SK-N-SH treated with all-trans-retinoic acid at 6 μM for 48 hours (cell line): ENCODE data around the gene PACSIN3.
"Not testable (repeated sequence)": the region's sequence is repeated elsewhere in the genome, so short reads cannot be mapped to it uniquely, and the experiment has no call there.

Source experiments
- ATAC-seq: fragments of 200-7000 bp; cut with Tn5 transposase; 3 replicates; pipeline ENCODE4 v1.9.1; 2020; ENCODE audit warnings: mild to moderate bottlenecking, moderate library complexity
- ARNTL ChIP-seq: fragments of 450-650 bp; formaldehyde crosslinking; IDR thresholded peaks from 2 replicates; pipeline ENCODE4 v1.5.0; 2020; ENCODE audit warnings: low read depth, mild to moderate bottlenecking, moderate library complexity, borderline replicate concordance
- CREB5 ChIP-seq: fragments of 250-450 bp; sonication (Bioruptor Pico); IDR thresholded peaks from 2 replicates; pipeline ENCODE4 v1.5.1; 2020; ENCODE audit warnings: low read depth, mild to moderate bottlenecking, moderate library complexity
- CSDC2 ChIP-seq: fragments of 250-450 bp; sonication (Bioruptor Pico); IDR thresholded peaks from 2 replicates; pipeline ENCODE4 v1.5.0; 2020; ENCODE audit warnings: mild to moderate bottlenecking, moderate library complexity
- ESRRG ChIP-seq: fragments of 250-450 bp; sonication (Bioruptor Pico); IDR thresholded peaks from 2 replicates; pipeline ENCODE4 v1.6.1; 2021; ENCODE audit warnings: mild to moderate bottlenecking
- GLIS3 ChIP-seq: fragments of 250-450 bp; sonication (Bioruptor Pico); IDR thresholded peaks from 2 replicates; pipeline ENCODE4 v1.5.0; 2020; ENCODE audit warnings: mild to moderate bottlenecking, moderate library complexity
- OSR1 ChIP-seq: fragments of 250-450 bp; sonication (Bioruptor Pico); IDR thresholded peaks from 2 replicates; pipeline ENCODE4 v1.8.0; 2022; ENCODE audit warnings: moderate library complexity, mild to moderate bottlenecking, inconsistent platforms
- PPARA ChIP-seq: fragments of 250-450 bp; sonication (Bioruptor Pico); IDR thresholded peaks from 2 replicates; pipeline ENCODE4 v1.5.0; 2020; ENCODE audit warnings: mild to moderate bottlenecking, borderline replicate concordance
- SNAI2 ChIP-seq: fragments of 250-450 bp; sonication (Bioruptor Pico); IDR thresholded peaks from 2 replicates; pipeline ENCODE4 v1.5.0; 2020; ENCODE audit warnings: mild to moderate bottlenecking, moderate library complexity
- TCF4 ChIP-seq: fragments of 250-450 bp; sonication (Bioruptor Pico); IDR thresholded peaks from 2 replicates; pipeline ENCODE4 v1.8.0; 2021; ENCODE audit warnings: mild to moderate bottlenecking, moderate library complexity, borderline replicate concordance
- TOX ChIP-seq: fragments of 250-450 bp; sonication (Bioruptor Pico); IDR thresholded peaks from 2 replicates; pipeline ENCODE4 v1.8.0; 2021; ENCODE audit warnings: mild to moderate bottlenecking, moderate library complexity, borderline replicate concordance
- TSHZ2 ChIP-seq: fragments of 250-450 bp; sonication (Bioruptor Pico); IDR thresholded peaks from 2 replicates; pipeline ENCODE4 v1.5.0; 2020; ENCODE audit warnings: mild to moderate bottlenecking, moderate library complexity
- ZFP3 ChIP-seq: fragments of 250-450 bp; sonication (Bioruptor Pico); IDR thresholded peaks from 2 replicates; pipeline ENCODE4 v1.5.0; 2020; ENCODE audit warnings: mild to moderate bottlenecking, moderate library complexity
- ZFP30 ChIP-seq: fragments of 450-650 bp; formaldehyde crosslinking; IDR thresholded peaks from 2 replicates; pipeline ENCODE4 v1.5.0; 2022; ENCODE audit warnings: mild to moderate bottlenecking, moderate library complexity
- ZNF565 ChIP-seq: fragments of 450-650 bp; formaldehyde crosslinking; conservative IDR thresholded peaks from 2 replicates; pipeline ENCODE4 v1.5.0; 2020; ENCODE audit warnings: low read depth, mild to moderate bottlenecking, moderate library complexity
- ZNF70 ChIP-seq: fragments of 450-650 bp; formaldehyde crosslinking; IDR thresholded peaks from 2 replicates; pipeline ENCODE4 v1.5.0; 2020; ENCODE audit warnings: mild to moderate bottlenecking, moderate library complexity
- ZNF8 ChIP-seq: fragments of 450-650 bp; formaldehyde crosslinking; IDR thresholded peaks from 2 replicates; pipeline ENCODE4 v1.5.0; 2020; ENCODE audit warnings: mild to moderate bottlenecking, moderate library complexity
- TF ChIP-seq, protein P1 (sequence below): fragments of 250-450 bp; sonication (Bioruptor Pico); IDR thresholded peaks from 2 replicates; pipeline ENCODE4 v1.8.0; 2021; ENCODE audit warnings: low read depth, mild to moderate bottlenecking, moderate library complexity, borderline replicate concordance
- TF ChIP-seq, protein P2 (sequence below): fragments of 250-450 bp; sonication (Bioruptor Pico); IDR thresholded peaks from 2 replicates; pipeline ENCODE4 v1.8.0; 2020; ENCODE audit warnings: mild to moderate bottlenecking, moderate library complexity, borderline replicate concordance

PACSIN3 gene

DNA sequence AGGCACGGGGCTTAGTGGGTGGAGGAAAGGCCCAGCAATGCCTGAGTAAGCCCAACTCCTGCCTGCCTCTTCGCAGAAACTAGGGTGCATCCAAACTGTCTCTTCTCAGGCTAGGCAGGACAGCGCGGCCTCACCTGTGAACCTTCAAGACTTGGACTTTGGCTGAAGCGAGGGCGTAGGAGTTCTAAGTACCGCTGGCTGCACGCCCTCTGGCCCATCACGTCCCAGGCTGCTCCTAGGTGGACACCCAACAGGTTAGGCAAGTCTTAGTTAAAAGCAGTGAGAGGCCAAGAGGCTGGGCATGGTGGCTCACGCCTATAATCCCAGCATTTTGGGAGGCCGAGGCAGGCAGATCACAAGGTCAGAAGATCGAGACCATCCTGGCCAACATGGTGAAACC, 26.7 kb upstream of the PACSIN3 start:
- ATAC-seq, result no peak

GRCh38 chr11:47208628-47209027, 22.4 kb upstream of the PACSIN3 start:
- TF ChIP-seq CSDC2 (CRISPR knock-in tag) (no peak), TSHZ2 (CRISPR knock-in tag) (no peak), ZNF8 (no peak), SNAI2 (CRISPR knock-in tag) (no peak), PPARA (CRISPR knock-in tag) (no peak), ZFP30 (CRISPR knock-in tag) (no peak), ZNF70 (no peak), ZFP3 (CRISPR knock-in tag) (no peak), ZNF565 (CRISPR knock-in tag) (no peak), TCF4 (CRISPR knock-in tag) (no peak), ARNTL (CRISPR knock-in tag) (no peak), ESRRG (CRISPR knock-in tag) (no peak), OSR1 (no peak)
- TF ChIP-seq, protein P1, sequence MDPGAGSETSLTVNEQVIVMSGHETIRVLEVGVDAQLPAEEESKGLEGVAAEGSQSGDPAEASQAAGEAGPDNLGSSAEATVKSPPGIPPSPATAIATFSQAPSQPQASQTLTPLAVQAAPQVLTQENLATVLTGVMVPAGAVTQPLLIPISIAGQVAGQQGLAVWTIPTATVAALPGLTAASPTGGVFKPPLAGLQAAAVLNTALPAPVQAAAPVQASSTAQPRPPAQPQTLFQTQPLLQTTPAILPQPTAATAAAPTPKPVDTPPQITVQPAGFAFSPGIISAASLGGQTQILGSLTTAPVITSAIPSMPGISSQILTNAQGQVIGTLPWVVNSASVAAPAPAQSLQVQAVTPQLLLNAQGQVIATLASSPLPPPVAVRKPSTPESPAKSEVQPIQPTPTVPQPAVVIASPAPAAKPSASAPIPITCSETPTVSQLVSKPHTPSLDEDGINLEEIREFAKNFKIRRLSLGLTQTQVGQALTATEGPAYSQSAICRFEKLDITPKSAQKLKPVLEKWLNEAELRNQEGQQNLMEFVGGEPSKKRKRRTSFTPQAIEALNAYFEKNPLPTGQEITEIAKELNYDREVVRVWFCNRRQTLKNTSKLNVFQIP (CRISPR knock-in tag), result no peak
- TF ChIP-seq, protein P2, sequence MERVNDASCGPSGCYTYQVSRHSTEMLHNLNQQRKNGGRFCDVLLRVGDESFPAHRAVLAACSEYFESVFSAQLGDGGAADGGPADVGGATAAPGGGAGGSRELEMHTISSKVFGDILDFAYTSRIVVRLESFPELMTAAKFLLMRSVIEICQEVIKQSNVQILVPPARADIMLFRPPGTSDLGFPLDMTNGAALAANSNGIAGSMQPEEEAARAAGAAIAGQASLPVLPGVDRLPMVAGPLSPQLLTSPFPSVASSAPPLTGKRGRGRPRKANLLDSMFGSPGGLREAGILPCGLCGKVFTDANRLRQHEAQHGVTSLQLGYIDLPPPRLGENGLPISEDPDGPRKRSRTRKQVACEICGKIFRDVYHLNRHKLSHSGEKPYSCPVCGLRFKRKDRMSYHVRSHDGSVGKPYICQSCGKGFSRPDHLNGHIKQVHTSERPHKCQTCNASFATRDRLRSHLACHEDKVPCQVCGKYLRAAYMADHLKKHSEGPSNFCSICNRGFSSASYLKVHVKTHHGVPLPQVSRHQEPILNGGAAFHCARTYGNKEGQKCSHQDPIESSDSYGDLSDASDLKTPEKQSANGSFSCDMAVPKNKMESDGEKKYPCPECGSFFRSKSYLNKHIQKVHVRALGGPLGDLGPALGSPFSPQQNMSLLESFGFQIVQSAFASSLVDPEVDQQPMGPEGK, result no peak

More for the DNA sequence above, 26.7 kb upstream of the PACSIN3 start:
- TF ChIP-seq TOX, result no peak
- TF ChIP-seq TCF4 (CRISPR knock-in tag), result no peak
- no peak for TF ChIP-seq ARNTL (CRISPR knock-in tag)
- no peak for TF ChIP-seq GLIS3
- TF ChIP-seq SNAI2 (CRISPR knock-in tag), result no peak
- TF ChIP-seq, protein P1 (CRISPR knock-in tag), result no peak
- no peak for TF ChIP-seq ZNF70
- no peak for TF ChIP-seq TSHZ2 (CRISPR knock-in tag)
- TF ChIP-seq CREB5 (CRISPR knock-in tag), result no peak
- TF ChIP-seq ZNF8, result no peak

DNA sequence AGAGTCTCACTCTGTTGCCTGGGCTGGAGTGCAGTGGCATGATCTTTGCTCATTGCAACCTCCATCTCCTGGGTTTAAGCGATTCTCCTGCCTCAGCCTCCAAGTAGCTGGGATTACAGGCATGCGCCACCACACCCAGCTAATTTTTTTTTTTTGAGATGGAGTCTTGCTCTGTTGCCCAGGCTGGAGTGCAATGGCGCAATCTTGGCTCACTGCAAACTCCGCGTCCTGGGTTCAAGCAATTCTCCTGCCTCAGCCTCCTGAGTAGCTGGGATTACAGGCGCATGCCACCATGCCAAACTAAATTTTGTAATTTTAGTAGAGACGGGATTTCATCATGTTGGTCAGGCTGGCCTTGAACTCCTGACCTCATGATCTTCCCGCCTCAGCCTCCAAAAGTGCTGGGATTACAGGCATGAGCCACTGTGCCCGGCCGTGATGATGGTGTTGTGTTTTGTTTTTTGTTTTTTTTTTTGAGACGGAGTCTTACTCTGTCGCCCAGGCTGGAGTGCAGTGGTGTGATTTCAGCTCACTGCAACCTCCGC, 21.8 kb upstream of the PACSIN3 start:
- ATAC-seq, result not testable (repeated sequence)

More at GRCh38 chr11:47208628-47209027, 22.4 kb upstream of the PACSIN3 start:
- no peak for ATAC-seq
